Osteoblast (primary cell): ENCODE results near the gene SLC6A18. TPM values are rescaled to one million over a fixed set of nuclear protein-coding genes. Genes with fewer than 3 reads are reported as not detected.

Experiments
- DNase-seq: peaks from one replicate; pipeline ENCODE4 v3.0.0; 2011; ENCODE audit warnings: low spot score, mixed read lengths; ENCODE audit not compliant: insufficient read length; ENCODE audit errors: missing footprints
- H2AFZ ChIP-seq: 2 replicates; pipeline ENCODE4 v1.6.0; 2011; ENCODE audit warnings: mild to moderate bottlenecking, low read length
- H3K27ac ChIP-seq: 2 replicates; pipeline ENCODE4 v1.5.1; 2011; ENCODE audit warnings: mild to moderate bottlenecking, low read depth, low read length, moderate library complexity
- H3K27me3 ChIP-seq: 2 replicates; pipeline ENCODE4 v1.6.0; 2012; ENCODE audit warnings: mild to moderate bottlenecking, control low read depth, inconsistent platforms, low read length, moderate library complexity; ENCODE audit not compliant: insufficient read depth
- H3K36me3 ChIP-seq: 2 replicates; pipeline ENCODE4 v1.5.1; 2011; ENCODE audit warnings: mild to moderate bottlenecking, low read length, control low read depth, moderate library complexity; ENCODE audit not compliant: insufficient read depth
- H3K4me1 ChIP-seq: 2 replicates; pipeline ENCODE4 v1.5.1; 2011; ENCODE audit warnings: mild to moderate bottlenecking, low read length, control low read depth, moderate library complexity; ENCODE audit not compliant: insufficient read depth
- H3K4me2 ChIP-seq: 2 replicates; pipeline ENCODE4 v1.6.0; 2011; ENCODE audit warnings: mild to moderate bottlenecking, low read length; ENCODE audit not compliant: insufficient read depth
- H3K4me3 ChIP-seq: fragments of 200-600 bp; sonication (generic); 3 replicates; pipeline ENCODE4 v1.5.1; 2012; ENCODE audit warnings: mild to moderate bottlenecking, low read length, inconsistent platforms; ENCODE audit not compliant: insufficient read depth
- H3K79me2 ChIP-seq: 2 replicates; pipeline ENCODE4 v1.6.0; 2012; ENCODE audit warnings: mild to moderate bottlenecking, low read length, control low read depth, inconsistent platforms; ENCODE audit not compliant: insufficient read depth
- H3K9me3 ChIP-seq: 2 replicates; pipeline ENCODE4 v1.5.1; 2011; ENCODE audit warnings: low read depth, low read length, control low read depth
- H4K20me1 ChIP-seq: 2 replicates; pipeline ENCODE4 v1.6.0; 2012; ENCODE audit warnings: mild to moderate bottlenecking, low read length, control low read depth; ENCODE audit not compliant: insufficient read depth
- CTCF ChIP-seq: IDR thresholded peaks from 2 replicates; pipeline ENCODE4 v1.5.1; 2011; ENCODE audit warnings: mild to moderate bottlenecking, low read depth, low read length, moderate library complexity; ENCODE audit errors: extremely low read depth
- total RNA-seq: library from RNA; depleted of rRNA; stranded (reverse); fragments of >200 nt; gene quantifications from 2 replicates; pipeline ENCODE4 v1.2.3, GENCODE V29; 2012

Gene SLC6A18
- total RNA-seq, 1 donor: not detected

- H3K4me2 ChIP-seq: no peak overlapping the region
- TF ChIP-seq CTCF: no peak
- H3K36me3 ChIP-seq: no peaks in the 10 kb centered on the region
- H2AFZ ChIP-seq: no peak overlapping the region
- no peak for DNase-seq
- H3K4me3 ChIP-seq: no peak overlapping the region
- peaks cover 6% of the 10 kb centered on the region for H3K27me3 ChIP-seq
- H3K79me2 ChIP-seq: no peaks in the 10 kb centered on the region
- no peaks in the 10 kb centered on the region for H4K20me1 ChIP-seq
- H3K9me3 ChIP-seq: no peaks in the 10 kb centered on the region
- H3K4me1 ChIP-seq: no peaks in the 10 kb centered on the region
- H3K27ac ChIP-seq: no peak overlapping the region
Observed at GRCh38 chr5:1209896-1210776, 15.0 kb upstream of the SLC6A18 start.

GRCh38 chr5:1210832-1211251 is 14.3 kb upstream of the SLC6A18 start:
- Histone ChIP-seq H2AFZ (no peak overlapping the region), H3K27ac (no peak overlapping the region), H3K9me3 (no peaks in the 10 kb centered on the region), H3K27me3 (peaks cover 4% of the 10 kb centered on the region), H3K79me2 (no peaks in the 10 kb centered on the region), H4K20me1 (no peaks in the 10 kb centered on the region), H3K4me1 (no peaks in the 10 kb centered on the region), H3K4me2 (no peak overlapping the region), H3K36me3 (no peaks in the 10 kb centered on the region), H3K4me3 (no peak overlapping the region)
- no peak for TF ChIP-seq CTCF
- no peak for DNase-seq

GRCh38 chr5:1211701-1212100 is 13.5 kb upstream of the SLC6A18 start:
- no peaks in the 10 kb centered on the region for H3K27me3 ChIP-seq
- no peak for DNase-seq
- H3K79me2 ChIP-seq: no peaks in the 10 kb centered on the region
- H3K27ac ChIP-seq: no peak overlapping the region
- H3K36me3 ChIP-seq: no peaks in the 10 kb centered on the region
- no peaks in the 10 kb centered on the region for H3K4me1 ChIP-seq
- H4K20me1 ChIP-seq: no peaks in the 10 kb centered on the region
- H3K9me3 ChIP-seq: no peaks in the 10 kb centered on the region
- H3K4me2 ChIP-seq: no peak overlapping the region
- no peak for TF ChIP-seq CTCF
- no peak overlapping the region for H3K4me3 ChIP-seq
- no peak overlapping the region for H2AFZ ChIP-seq

GRCh38 chr5:1212271-1212670 is 12.9 kb upstream of the SLC6A18 start:
- TF ChIP-seq CTCF: no peak
- Histone ChIP-seq H2AFZ (no peak overlapping the region), H3K27me3 (no peaks in the 10 kb centered on the region), H3K4me3 (no peak overlapping the region), H3K4me1 (no peaks in the 10 kb centered on the region), H3K79me2 (no peaks in the 10 kb centered on the region), H3K9me3 (no peaks in the 10 kb centered on the region), H3K27ac (no peak overlapping the region), H3K4me2 (no peak overlapping the region), H4K20me1 (no peaks in the 10 kb centered on the region), H3K36me3 (no peaks in the 10 kb centered on the region)
- no peak for DNase-seq
